Measurements from ENCODE around the gene CCDC15. TPM values are rescaled to one million over a fixed set of nuclear protein-coding genes. Genes with fewer than 3 reads are reported as not detected.
A peak's percentile ranks its signal among the peaks of the same experiment; 100 is the strongest.

CCDC15 gene
- total RNA-seq, 2 experiments from 2014 or later: 4.2 to 4.8 TPM

DNA sequence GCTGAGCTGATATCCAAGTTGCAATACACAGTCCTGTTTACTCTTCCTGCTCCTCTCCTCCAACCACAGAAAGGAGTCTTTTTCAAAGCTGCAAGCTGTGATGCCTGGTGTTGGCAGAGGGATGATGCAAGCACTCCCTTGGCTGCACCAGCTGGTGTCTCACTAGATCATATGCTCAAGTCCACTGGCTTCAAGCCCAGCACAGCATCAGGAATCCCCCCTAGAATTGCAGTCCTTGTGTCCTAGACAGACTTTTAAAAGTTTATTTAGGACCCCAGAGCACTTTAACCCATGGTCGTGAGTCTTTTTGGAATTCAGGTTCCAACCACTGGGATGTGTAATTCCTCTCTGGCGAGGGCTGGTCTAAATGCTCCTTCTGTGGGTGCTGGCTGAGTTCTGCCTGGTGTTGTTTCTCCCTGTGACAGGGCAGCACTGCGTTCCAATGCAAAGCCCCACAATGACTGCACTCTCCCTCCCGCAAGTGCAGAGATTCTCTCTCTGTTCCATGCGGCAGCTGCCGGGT lies 36.8 kb upstream of the CCDC15 start:
- ChIA-PET CTCF (interaction anchor here (0.8 to 2.4 kb wide), 3 partner anchors 10 to 225 kb away, joined by 3 to 6 read pairs (median 4); no protein-coding TSS in a partner anchor), POLR2A (no interaction called here)
- no peak overlapping the region for H3K27ac Mint-ChIP-seq
- peaks cover 5% of the 10 kb centered on the region for H3K9me3 Mint-ChIP-seq
- ATAC-seq (no peak), DNase-seq (no peak)
- intact Hi-C loops (cut with micrococcal nuclease): no loop called here
- H3K27me3 Mint-ChIP-seq: peaks cover 1% of the 10 kb centered on the region
- peaks cover 3% of the 10 kb centered on the region for H3K4me1 Mint-ChIP-seq (ENCODE audit: low read depth)
- H3K4me3 Mint-ChIP-seq: no peak overlapping the region
- H3K36me3 Mint-ChIP-seq (ENCODE audit: low read depth): peaks cover 3% of the 10 kb centered on the region
- no peak for TF ChIP-seq CTCF (IDR thresholded peaks at IDR 0.05)

DNA sequence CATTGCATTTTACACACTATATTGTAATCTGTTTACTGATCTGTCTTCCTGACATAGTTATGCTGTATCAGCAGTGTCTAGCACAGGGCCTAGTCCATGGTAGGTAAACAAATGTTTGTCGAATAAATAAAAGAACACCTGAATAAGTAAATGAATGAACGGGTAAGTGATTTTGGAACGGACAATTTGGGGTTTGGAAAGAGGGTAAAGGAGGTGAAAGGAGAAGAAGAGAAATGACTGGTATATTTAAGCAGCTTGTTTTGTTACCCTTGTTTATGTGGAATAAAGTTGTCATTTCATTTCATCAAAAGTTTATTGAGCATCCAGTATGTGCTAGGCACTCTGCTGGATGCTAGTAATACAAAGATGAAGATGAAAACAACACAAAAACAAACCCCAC lies 35.1 kb upstream of the CCDC15 start, which contains the start of gene HEPN1:
HEPN1 (plus strand) TSS at position 301 of the 400 bp plus-strand sequence.
- no peaks in the 10 kb centered on the region for H3K27me3 Mint-ChIP-seq
- POLR2A ChIA-PET: no interaction called here

DNA sequence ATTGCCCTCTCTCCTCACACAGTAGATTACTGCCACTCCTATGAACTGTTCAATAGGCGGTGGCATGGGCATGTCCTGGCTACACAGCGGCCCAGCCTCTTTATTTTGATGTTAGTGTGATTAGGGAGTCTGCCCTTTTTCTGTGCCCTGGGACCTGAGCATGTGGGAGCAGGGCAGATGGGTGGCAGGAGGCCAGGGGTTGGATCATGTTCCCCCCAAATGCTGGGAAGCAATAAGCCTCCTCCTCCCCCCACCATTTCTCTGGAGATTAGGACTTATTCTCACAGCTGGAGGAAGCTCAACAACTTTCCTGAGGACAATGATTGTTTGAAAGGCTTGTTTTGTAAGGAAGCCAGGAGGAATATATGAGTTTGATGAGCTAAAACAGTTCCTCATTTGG lies 34.1 kb upstream of the CCDC15 start:
- Mint-ChIP-seq H3K27ac (no peak overlapping the region), H3K36me3 (ENCODE audit: low read depth) (no peaks in the 10 kb centered on the region), H3K4me1 (ENCODE audit: low read depth) (peaks cover 13% of the 10 kb centered on the region), H3K4me3 (no peak overlapping the region), H3K9me3 (no peaks in the 10 kb centered on the region), H3K27me3 (no peaks in the 10 kb centered on the region)
- no peak for TF ChIP-seq CTCF (IDR thresholded peaks at IDR 0.05)
- CTCF ChIA-PET: interaction anchor here (1.4 to 1.7 kb wide), 2 partner anchors 21 to 44 kb away, joined by 5 to 8 read pairs; no protein-coding TSS in a partner anchor
- no peak for DNase-seq
- no peak for ATAC-seq
- POLR2A ChIA-PET: interaction anchor here (0.7 to 1.5 kb wide), 3 partner anchors 17 to 40 kb away, joined by 3 to 5 read pairs (median 4); partner anchors contain the start of gene CCDC15
- intact Hi-C loops (cut with micrococcal nuclease): no loop called here

More for the DNA sequence above, 35.1 kb upstream of the CCDC15 start, which contains the start of gene HEPN1:
- ATAC-seq: no peak
- H3K36me3 Mint-ChIP-seq (ENCODE audit: low read depth): no peaks in the 10 kb centered on the region
- H3K9me3 Mint-ChIP-seq: no peaks in the 10 kb centered on the region
- no peak within 1 kb of the TSS for H3K27ac Mint-ChIP-seq
- intact Hi-C loops (cut with micrococcal nuclease): no loop called here
- H3K4me1 Mint-ChIP-seq (ENCODE audit: low read depth): peaks cover 13% of the 10 kb centered on the region
- TF ChIP-seq CTCF (IDR thresholded peaks at IDR 0.05): no peak
- CTCF ChIA-PET: interaction anchor here (0.6 to 1.7 kb wide), 3 partner anchors 21 to 43 kb away, joined by 3 to 8 read pairs (median 3); no protein-coding TSS in a partner anchor
- no peak for DNase-seq
- no peak within 1 kb of the TSS for H3K4me3 Mint-ChIP-seq

DNA sequence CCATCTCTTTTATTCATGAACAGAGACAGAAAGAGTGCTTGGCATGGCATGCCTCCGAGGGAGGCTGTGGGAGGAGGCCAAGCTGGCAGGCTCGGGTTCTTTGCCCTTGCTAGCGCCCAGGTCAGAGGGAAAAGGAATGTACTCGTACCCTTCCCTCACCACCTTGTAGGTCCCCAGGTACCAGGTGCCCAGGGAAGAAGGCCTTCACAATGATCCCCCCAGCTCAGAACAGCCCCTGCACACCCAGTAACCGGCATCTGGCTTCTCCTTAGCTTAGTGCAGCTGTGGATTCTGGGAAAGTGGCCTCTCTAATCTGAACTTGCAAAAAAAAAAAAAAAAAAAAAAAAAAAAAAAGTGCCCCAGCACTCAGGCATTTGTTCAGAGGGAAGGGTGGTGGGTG lies 33.6 kb upstream of the CCDC15 start:
- no peak for TF ChIP-seq CTCF (IDR thresholded peaks at IDR 0.05)

More for the DNA sequence above, 33.6 kb upstream of the CCDC15 start:
- CTCF ChIA-PET: interaction anchor here (0.6 to 1.7 kb wide), 3 partner anchors 21 to 44 kb away, joined by 3 to 8 read pairs (median 5); no protein-coding TSS in a partner anchor
- intact Hi-C loops (cut with micrococcal nuclease): no loop called here
- Mint-ChIP-seq H3K9me3 (no peaks in the 10 kb centered on the region), H3K27ac (no peak overlapping the region), H3K27me3 (no peaks in the 10 kb centered on the region), H3K4me1 (ENCODE audit: low read depth) (peaks cover 13% of the 10 kb centered on the region), H3K4me3 (peak overlapping the region; percentile 35), H3K36me3 (ENCODE audit: low read depth) (no peaks in the 10 kb centered on the region)
- POLR2A ChIA-PET: interaction anchor here (0.7 to 1.5 kb wide), 4 partner anchors 17 to 40 kb away, joined by 3 to 5 read pairs (median 4); partner anchors contain the start of gene CCDC15
- DNase-seq (no peak), ATAC-seq (no peak)
